DMS153 (cell line): ENCODE results near the gene TBCB.
"Not testable (repeated sequence)": the region's sequence is repeated elsewhere in the genome, so short reads cannot be mapped to it uniquely, and the experiment has no call there.

Experiments
- DNase-seq: peaks from one replicate; lab custom pipeline; 2025; lab: John Stamatoyannopoulos, UW

The TBCB gene, protein sequence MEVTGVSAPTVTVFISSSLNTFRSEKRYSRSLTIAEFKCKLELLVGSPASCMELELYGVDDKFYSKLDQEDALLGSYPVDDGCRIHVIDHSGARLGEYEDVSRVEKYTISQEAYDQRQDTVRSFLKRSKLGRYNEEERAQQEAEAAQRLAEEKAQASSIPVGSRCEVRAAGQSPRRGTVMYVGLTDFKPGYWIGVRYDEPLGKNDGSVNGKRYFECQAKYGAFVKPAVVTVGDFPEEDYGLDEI

DNA sequence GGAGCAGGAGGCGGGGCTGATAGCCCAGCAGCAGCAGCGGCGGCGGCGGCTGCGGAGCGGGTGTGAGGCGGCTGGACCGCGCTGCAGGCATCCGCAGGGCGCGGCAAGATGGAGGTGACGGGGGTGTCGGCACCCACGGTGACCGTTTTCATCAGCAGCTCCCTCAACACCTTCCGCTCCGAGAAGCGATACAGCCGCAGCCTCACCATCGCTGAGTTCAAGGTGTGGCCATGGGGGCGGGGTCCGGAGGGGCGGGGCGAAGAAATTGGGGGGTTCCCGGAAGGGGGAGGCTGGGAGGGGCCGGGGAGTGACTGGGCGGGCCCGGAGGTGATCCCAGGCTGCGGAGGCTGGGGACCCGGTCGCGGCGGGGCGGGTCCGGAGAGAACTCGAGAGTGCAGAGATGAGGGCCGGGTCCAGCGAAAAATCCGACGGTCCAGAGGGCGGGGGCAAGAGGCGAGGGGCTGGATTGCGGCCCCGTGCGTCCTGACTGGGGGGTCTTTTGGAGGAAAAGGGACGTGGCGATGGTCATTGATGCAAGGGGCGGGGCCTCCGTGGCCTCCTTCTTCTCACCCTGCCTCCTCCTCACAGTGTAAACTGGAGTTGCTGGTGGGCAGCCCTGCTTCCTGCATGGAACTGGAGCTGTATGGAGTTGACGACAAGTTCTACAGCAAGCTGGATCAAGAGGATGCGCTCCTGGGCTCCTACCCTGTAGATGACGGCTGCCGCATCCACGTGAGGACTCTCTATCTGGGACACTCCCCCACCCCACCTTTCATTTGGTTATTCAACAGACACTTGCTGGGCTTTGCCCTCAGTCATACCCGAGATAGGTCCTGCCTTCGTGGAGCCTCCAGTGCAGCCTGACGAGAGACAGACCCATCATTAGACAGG is at the start of gene TBCB:
TBCB (plus strand) TSS at position 16 of the 891 bp plus-strand sequence; CDS start at position 109, 93 bp downstream.
- no peak for DNase-seq

GRCh38 chr19:36067681-36068080 is 47.6 kb upstream of the TBCB start:
- no peak for DNase-seq

DNA sequence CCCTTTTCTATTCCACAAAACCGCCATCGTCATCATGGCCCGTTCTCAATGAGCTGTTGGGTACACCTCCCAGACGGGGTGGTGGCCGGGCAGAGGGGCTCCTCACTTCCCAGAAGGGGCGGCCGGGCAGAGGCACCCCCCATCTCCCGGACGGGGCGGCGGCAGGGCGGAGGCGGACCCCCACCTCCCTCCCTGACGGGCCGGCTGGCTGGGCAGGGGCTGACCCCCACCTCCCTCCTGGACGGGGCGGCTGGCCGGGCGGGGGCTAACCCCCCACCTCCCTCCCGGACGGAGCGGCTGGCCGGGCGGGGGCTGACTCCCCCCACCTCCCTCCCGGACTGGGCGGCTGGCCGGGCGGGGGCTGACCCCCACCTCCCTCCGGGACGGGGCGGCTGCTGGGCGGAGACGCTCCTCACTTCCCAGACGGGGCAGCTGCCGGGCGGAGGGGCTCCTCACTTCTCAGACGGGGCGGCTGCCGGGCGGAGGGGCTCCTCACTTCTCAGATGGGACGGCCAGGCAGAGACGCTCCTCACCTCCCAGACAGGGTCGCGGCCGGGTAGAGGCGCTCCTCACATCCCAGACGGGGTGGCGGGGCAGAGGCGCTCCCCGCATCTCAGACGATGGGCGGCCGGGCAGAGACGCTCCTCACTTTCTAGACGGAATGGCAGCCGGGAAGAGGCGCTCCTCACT is 46.3 kb upstream of the TBCB start:
- DNase-seq = not testable (repeated sequence)

- DNase-seq = no peak
These were observed 43.2 kb upstream of the TBCB start for GRCh38 chr19:36072081-36072480.

DNA sequence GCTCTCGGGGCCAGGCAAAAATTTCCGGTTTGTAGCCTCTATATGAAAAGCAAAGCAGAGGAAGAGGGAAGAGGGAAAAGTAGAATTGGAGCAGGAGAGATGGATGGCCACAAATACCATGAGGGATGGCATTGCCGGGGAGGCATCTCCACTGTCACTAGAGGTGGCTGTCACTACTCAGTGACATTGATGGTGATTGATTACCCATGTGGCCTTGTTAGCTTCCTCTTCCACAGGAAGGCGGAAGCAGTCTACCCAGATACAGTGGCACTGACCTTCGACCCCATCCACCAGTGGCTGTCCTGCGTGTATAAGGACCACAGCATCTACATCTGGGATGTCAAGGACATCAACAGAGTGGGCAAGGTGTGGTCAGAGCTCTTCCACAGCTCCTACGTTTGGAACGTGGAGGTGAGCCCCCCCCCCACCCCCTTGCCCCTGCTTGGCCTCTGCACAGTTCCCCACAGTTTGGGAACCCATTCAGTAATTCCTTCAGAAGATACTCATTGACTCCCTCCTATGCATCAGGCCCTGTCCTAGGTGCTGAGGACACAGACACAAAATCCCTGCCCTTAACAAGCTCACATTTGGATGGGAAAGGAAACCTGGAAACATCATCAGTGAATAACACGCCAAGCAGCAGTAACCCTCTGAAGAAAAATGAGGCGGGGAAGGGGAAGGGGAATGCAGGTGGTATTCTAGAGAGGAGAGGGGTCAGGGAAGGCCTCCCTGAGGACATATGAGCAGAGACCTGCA is 42.0 kb upstream of the TBCB start:
- DNase-seq = no peak

DNA sequence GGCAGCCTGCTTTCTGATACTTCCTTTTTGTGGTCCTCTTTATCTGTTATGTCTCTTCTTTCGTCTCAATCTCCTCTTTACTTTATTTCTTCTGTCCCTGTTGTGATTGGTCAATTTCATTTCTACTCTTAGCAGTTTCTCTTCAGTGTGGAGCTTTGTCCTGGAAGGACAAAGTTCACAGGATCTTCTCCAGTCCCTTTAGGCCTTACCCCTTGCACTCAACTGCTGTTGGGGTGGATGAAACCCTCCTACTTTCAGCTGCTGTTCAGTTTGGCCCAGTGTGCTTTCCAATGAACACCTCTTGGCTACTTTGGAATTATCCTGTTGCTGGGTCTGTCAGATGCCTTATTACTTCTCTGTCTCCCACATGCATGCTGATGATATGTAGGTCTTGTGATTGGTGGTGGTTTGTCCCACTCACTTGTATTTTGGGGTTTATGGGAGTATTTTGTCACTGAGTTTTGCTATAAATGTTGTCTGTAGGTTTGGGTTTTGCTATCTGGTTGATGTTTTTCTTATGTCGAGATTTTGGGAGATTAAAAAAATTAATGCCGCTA is 35.8 kb upstream of the TBCB start:
- no peak for DNase-seq

DNA sequence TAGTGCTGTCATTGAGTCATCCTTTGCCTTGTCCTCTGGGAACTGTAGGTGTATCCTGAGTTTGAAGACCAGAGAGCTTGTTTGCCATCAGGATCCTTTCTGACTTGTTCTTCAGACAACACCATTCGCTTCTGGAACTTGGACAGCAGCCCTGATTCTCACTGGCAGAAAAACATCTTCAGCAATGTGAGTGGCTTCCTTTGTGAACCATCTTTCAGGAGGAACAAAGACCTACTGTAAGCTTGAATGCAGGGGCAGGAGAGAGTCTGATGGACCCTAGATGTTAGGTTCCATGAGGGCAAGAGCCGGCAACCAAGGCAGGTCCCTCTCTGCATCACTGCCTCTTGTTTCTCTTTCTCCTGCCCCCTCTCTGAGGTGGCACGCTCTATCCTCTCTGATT is 33.9 kb upstream of the TBCB start:
- no peak for DNase-seq

DNA sequence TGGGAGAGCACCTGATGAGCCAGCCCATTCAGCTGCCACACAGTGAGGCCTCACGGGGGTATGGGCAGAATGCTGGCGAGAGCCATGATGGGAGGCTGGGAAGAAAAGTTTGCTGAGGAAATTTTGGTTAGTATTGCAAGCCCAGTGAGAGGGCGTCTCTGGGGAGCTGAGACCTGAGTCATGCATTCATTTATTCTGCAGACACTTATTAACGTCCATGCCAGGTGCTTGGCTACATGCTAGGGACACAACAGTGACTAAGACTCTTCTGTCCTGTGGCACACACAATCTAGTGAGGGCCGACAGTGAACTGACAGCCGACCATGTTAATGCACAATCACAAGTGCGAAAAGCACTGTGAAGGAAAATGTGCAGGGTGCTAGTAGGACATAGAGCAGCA is 33.4 kb upstream of the TBCB start:
- no peak for DNase-seq

- no peak for DNase-seq
These were observed 32.4 kb upstream of the TBCB start for GRCh38 chr19:36082916-36083315.

GRCh38 chr19:36084231-36085009 is 30.8 kb upstream of the TBCB start:
- DNase-seq = no peak

DNA sequence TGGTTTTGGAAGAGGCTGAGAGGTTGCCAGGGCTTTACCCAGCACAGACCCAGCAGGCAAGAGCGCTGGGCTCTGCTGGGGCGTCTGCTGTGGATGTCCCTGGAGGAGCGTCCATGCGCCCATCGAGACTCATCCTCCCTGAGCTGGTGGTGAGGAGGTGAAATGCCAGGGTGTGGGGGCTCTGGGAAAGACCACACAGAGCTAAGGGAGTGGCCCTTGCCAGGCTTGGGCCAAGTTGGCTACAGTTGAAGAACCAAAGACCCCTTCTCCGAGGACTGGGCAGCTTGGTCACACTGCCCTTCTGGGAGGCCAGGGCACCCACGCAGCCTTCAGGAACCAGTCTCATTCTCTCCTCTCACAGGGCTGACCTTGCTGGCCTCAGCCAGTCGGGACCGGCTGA is 28.9 kb upstream of the TBCB start:
- no peak for DNase-seq

GRCh38 chr19:36089847-36090246 is 25.4 kb upstream of the TBCB start:
- DNase-seq = no peak

GRCh38 chr19:36090910-36091695 is 24.2 kb upstream of the TBCB start:
- no peak for DNase-seq

DNA sequence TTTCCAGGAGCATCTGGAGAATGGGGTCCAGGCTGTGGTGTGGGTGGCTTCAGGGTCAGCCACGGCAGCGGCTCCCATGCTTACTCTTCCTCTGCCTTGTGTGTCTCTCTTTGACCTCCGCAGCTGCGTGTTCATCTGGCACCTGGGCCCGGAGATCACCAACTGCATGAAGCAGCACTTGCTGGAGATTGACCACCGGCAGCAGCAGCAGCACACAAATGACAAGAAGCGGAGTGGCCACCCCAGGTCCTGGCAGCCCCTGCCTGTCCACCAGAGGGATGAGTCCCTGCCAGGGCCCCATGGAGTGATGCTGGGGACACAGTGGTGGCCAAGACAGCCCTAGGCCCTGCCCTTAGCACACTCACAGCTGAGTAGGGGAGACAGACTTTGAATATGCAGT is 22.7 kb upstream of the TBCB start:
- no peak for DNase-seq

DNA sequence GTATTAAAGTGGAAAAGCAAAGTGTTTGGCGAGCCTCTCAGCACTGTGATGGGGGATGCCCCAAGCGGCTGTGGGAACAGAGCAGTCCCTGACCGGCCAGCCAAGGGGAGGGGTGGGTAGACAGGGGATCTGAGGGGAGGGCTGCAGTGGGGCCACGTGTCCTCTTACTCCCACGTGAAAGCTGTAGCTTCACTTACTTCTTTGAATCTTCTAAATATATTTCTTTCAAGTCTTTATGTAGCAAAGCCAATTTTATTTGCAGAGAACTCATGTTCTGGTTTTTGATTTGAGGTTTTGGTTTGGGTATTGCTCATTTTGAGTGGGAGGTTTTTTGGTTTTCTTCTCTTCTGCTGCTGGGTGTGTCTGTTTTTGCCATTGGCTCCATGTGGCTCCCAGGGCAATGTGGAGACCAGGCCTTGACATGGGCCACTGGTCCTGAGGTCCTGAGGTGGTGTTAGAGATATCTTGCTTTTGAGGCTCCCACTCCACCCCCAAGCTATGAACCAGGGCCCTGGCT is 22.1 kb upstream of the TBCB start:
- no peak for DNase-seq

DNA sequence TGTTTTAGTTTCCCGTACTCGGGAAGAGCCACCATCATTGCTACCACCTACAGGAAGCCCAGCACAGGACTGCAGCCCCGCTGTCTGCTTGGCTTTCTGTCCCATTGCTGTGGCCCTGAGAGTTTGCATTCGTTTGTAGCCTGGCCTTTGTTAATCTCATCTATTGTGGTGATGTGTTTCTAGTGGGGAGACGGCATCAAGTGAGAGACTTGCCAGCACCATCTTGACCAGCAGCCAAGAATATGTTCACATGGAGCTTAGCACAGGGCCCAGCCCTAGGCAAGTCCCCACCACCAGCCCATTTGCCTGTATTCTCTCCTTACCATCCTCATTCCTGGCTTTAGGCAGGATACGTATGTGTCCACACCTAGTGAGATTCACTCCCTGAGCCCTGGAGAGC is 21.6 kb upstream of the TBCB start:
- DNase-seq = no peak

- no peak for DNase-seq
These were observed 18.2 kb upstream of the TBCB start for GRCh38 chr19:36097036-36097435.

DNA sequence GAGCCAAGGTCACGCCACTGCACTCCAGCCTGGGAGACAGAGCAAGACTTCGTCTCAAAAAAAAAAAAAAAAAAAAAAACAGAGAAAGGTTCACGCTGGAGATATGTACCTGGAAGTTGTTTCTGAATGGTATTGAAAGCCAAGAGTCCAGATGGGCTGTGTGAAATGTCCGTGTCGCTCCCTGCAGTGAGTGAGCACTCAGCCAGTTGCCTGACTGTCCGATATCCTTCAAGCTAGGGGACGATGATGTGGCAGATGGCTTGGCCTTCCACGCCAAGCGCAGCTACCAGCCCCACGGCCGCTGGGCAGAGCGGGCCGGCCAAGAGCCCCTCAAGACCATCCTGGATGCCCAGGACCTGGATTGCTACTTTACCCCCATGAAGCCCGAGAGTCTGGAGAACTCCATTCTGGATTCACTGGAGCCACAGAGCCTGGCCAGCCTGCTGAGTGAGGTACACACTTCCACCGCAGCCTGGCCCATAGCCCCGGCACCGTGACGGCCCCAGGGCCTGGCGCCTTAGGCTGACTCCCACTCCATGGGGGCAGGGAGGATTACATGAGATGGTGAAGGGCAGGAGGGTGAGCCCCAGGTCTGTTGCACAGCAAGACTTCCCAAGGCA is 16.0 kb upstream of the TBCB start:
- no peak for DNase-seq

- DNase-seq = no peak
These were observed 14.8 kb upstream of the TBCB start for GRCh38 chr19:36100476-36100875.
